A673 (cell line): ENCODE data around the gene TMEM254. TPM values are rescaled to one million over a fixed set of nuclear protein-coding genes. Genes with fewer than 3 reads are reported as not detected.
"Not testable (repeated sequence)": the region's sequence is repeated elsewhere in the genome, so short reads cannot be mapped to it uniquely, and the experiment has no call there.

ENCODE experiments used
- BruUV-seq: library from RNA; stranded (reverse); fragments of 400-500 nt; replicated peaks from 2 replicates; lab custom pipeline; 2021; lab: Mats Ljungman, UMichigan
- CTCF ChIA-PET: fragments of 300-600 bp; sonication (Branson Sonifier 250); formaldehyde crosslinking; loops from one replicate; lab custom pipeline; 2022; ENCODE audit warnings: antibody characterized with exemption; lab: Charles Lee
- POLR2A ChIA-PET: fragments of 300-600 bp; sonication (Branson Sonifier 250); formaldehyde crosslinking; loops from one replicate; lab custom pipeline; 2022; ENCODE audit warnings: antibody characterized with exemption; ENCODE audit not compliant: low non-redundant PET; lab: Charles Lee
- DNase-seq: peaks from one replicate; pipeline ENCODE4 v3.0.0-alpha.2; 2015; ENCODE audit warnings: low spot score
- H3K27ac ChIP-seq: fragments of 200-600 bp; sonication (generic); 2 replicates; pipeline ENCODE4 v1.5.1; 2016; ENCODE audit warnings: mixed run types, low read depth, mild to moderate bottlenecking, mixed read lengths, antibody characterized with exemption, low read length; ENCODE audit not compliant: poor library complexity, severe bottlenecking
- H3K27me3 ChIP-seq: fragments of 200-600 bp; sonication (generic); replicated peaks from 2 replicates; pipeline ENCODE4 v1.6.1; 2017; ENCODE audit warnings: mixed run types, low read depth, mild to moderate bottlenecking, mixed read lengths, antibody characterized with exemption, low read length; ENCODE audit not compliant: insufficient read depth, poor library complexity
- H3K36me3 ChIP-seq: fragments of 200-600 bp; sonication (generic); 2 replicates; pipeline ENCODE4 v1.6.1; 2016; ENCODE audit warnings: mixed run types, mild to moderate bottlenecking, mixed read lengths, antibody characterized with exemption, low read length; ENCODE audit not compliant: insufficient read depth, poor library complexity, severe bottlenecking
- H3K4me1 ChIP-seq: fragments of 200-600 bp; sonication (generic); 2 replicates; pipeline ENCODE4 v1.6.1; 2017; ENCODE audit warnings: mixed run types, mild to moderate bottlenecking, mixed read lengths, antibody characterized with exemption, low read length; ENCODE audit not compliant: insufficient read depth, poor library complexity, severe bottlenecking
- H3K4me3 ChIP-seq: fragments of 200-600 bp; sonication (generic); 2 replicates; pipeline ENCODE4 v1.5.1; 2016; ENCODE audit warnings: low read depth, mixed run types, mild to moderate bottlenecking, mixed read lengths, low read length; ENCODE audit not compliant: poor library complexity, severe bottlenecking
- H3K9me3 ChIP-seq: fragments of 200-600 bp; sonication (generic); 2 replicates; pipeline ENCODE4 v1.6.1; 2016; ENCODE audit warnings: mixed run types, low read depth, mild to moderate bottlenecking, mixed read lengths, antibody characterized with exemption, low read length; ENCODE audit not compliant: poor library complexity, severe bottlenecking
- EZH2 ChIP-seq: fragments of 200-600 bp; sonication (generic); IDR thresholded peaks from 2 replicates; pipeline ENCODE4 v1.6.1; 2017; ENCODE audit warnings: borderline replicate concordance, low read depth, mild to moderate bottlenecking, mixed read lengths, antibody characterized with exemption, low read length; ENCODE audit not compliant: poor library complexity, severe bottlenecking
- intact Hi-C: fragments of 100-400 bp; cut with micrococcal nuclease; formaldehyde crosslinking; loops from one replicate; pipeline ENCODE4 v1.10.0; 2022; ENCODE audit not compliant: unreplicated experiment
- total RNA-seq: library from RNA; stranded (reverse); gene quantifications from 2 replicates; pipeline ENCODE4 v1.2.3, GENCODE V29; 2021
- TF ChIP-seq, protein P1 (sequence below): fragments of 300-800, 200-600 bp; sonication (generic); conservative IDR thresholded peaks from 2 replicates; pipeline ENCODE4 v1.5.1; 2017; ENCODE audit warnings: low read depth, mild to moderate bottlenecking, antibody characterized with exemption, low read length, moderate library complexity, mixed read lengths

TMEM254 gene
- total RNA-seq, 1 experiment from 2014 or later: 12.2 TPM

GRCh38 chr10:80032503-80032902, 46.0 kb upstream of the TMEM254 start:
- POLR2A ChIA-PET: no interaction called here
- no peak for DNase-seq

GRCh38 chr10:80034766-80035165, 43.7 kb upstream of the TMEM254 start:
- intact Hi-C loops, POLR2A ChIA-PET, H3K9me3 ChIP-seq, H3K27ac ChIP-seq, H3K36me3 ChIP-seq, BruUV-seq, H3K27me3 ChIP-seq, H3K4me3 ChIP-seq, CTCF ChIA-PET: not testable (repeated sequence)
- peaks cover 12% of the 10 kb centered on the region for H3K4me1 ChIP-seq
- peak; percentile 23 for DNase-seq

More at GRCh38 chr10:80032503-80032902, 46.0 kb upstream of the TMEM254 start:
- intact Hi-C loops: no loop called here
- no TSS peak for BruUV-seq
- CTCF ChIA-PET: no interaction called here
- Histone ChIP-seq H3K36me3 (no peaks in the 10 kb centered on the region), H3K27ac (no peak overlapping the region), H3K9me3 (no peaks in the 10 kb centered on the region), H3K27me3 (no peaks in the 10 kb centered on the region), H3K4me3 (no peak overlapping the region), H3K4me1 (peaks cover 12% of the 10 kb centered on the region)
- TF ChIP-seq, protein P1, sequence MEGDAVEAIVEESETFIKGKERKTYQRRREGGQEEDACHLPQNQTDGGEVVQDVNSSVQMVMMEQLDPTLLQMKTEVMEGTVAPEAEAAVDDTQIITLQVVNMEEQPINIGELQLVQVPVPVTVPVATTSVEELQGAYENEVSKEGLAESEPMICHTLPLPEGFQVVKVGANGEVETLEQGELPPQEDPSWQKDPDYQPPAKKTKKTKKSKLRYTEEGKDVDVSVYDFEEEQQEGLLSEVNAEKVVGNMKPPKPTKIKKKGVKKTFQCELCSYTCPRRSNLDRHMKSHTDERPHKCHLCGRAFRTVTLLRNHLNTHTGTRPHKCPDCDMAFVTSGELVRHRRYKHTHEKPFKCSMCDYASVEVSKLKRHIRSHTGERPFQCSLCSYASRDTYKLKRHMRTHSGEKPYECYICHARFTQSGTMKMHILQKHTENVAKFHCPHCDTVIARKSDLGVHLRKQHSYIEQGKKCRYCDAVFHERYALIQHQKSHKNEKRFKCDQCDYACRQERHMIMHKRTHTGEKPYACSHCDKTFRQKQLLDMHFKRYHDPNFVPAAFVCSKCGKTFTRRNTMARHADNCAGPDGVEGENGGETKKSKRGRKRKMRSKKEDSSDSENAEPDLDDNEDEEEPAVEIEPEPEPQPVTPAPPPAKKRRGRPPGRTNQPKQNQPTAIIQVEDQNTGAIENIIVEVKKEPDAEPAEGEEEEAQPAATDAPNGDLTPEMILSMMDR: no peak
- no peak for TF ChIP-seq EZH2

DNA sequence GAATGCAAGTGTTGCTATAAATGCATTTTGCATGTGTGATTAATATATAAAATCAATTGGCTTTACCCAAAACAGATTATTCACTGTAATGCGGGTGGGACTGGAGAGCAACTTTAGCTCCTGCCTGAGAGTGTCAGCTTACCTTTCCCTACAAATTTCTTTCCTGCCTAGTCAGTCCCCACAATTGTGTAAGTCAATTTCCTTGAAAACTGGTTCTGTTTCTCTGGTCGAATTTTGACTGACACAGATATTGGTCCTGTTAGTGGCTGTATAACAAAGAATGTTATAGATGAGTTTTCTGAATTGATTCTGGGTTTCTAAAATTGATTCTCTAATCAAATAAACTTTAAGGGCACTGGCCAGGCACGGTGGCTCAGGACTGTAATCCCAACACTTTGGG, 43.0 kb upstream of the TMEM254 start:
- intact Hi-C loops, DNase-seq, H3K27ac ChIP-seq, CTCF ChIA-PET, H3K36me3 ChIP-seq, H3K27me3 ChIP-seq, H3K9me3 ChIP-seq, POLR2A ChIA-PET, H3K4me3 ChIP-seq, BruUV-seq: not testable (repeated sequence)
- peaks cover 12% of the 10 kb centered on the region for H3K4me1 ChIP-seq

DNA sequence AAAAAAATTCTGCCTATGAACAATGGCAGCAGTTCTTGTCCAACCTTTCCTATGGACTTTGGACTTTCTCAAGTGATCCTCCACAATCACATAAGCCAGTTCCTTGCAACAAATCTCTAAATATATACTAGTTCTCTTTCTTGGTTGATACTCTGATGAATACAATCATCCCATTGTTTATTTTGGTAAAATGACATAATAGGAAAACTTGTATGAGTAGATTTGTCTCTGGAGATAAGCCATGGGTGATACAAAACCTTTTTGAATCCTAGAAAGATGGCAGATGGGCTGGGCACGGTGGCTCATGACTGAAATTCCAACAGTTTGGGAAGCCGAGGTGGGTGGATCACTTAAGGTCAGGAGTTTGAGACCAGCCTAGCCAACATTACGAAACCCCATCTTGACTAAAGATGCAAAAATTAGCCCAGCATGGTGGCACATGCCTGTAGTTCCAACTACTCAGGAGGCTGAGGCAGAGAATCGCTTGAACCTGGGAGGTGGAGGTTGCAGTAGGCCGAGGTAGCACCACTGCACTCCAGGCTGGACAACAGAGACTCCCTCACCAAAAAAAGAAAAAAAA, 41.5 kb upstream of the TMEM254 start:
- H3K9me3 ChIP-seq, POLR2A ChIA-PET, CTCF ChIA-PET, intact Hi-C loops, H3K36me3 ChIP-seq, H3K27me3 ChIP-seq, H3K27ac ChIP-seq, BruUV-seq, H3K4me3 ChIP-seq, DNase-seq: not testable (repeated sequence)
- H3K4me1 ChIP-seq: peaks cover 12% of the 10 kb centered on the region

DNA sequence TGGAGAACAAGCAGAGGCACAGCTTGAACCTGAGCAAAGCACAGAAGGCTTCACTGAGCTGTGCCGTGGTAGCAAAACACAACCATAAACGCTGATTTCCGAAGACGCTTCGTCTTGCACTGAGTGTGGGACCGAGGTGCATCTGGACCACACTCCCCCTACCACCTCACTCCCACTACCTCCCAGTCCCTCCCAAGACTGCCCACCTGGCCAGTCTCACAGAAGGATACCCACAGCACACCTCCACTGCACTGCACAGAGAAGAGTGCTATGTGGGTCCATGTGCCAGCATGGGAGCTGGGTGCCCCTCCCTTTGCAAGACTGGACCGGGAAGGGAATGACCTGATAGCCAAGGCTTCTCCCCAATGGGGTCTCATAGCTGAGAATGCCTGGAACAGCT, 40.2 kb upstream of the TMEM254 start:
- POLR2A ChIA-PET: not testable (repeated sequence)

More for the DNA sequence above, 40.2 kb upstream of the TMEM254 start:
- H3K36me3 ChIP-seq, H3K9me3 ChIP-seq, DNase-seq, H3K27ac ChIP-seq, CTCF ChIA-PET, H3K27me3 ChIP-seq, BruUV-seq, H3K4me3 ChIP-seq, intact Hi-C loops: not testable (repeated sequence)
- peaks cover 12% of the 10 kb centered on the region for H3K4me1 ChIP-seq
